ENCODE results near the gene ZNF445.
"Not testable (repeated sequence)": the region's sequence is repeated elsewhere in the genome, so short reads cannot be mapped to it uniquely, and the experiment has no call there.

ZNF445 gene

GRCh38 chr3:44504566-44504965 lies 27.1 kb upstream of the ZNF445 start:
- no peaks in the 10 kb centered on the region for H3K9me2 ChIP-seq (replicated peaks; ENCODE audit: low read depth, low read length)
- TF ChIP-seq EZH2phosphoT487 (IDR thresholded peaks at IDR 0.05; ENCODE audit: borderline replicate concordance) = no peak
- peaks cover 81% of the 10 kb centered on the region for H3K79me2 ChIP-seq (ENCODE audit: insufficient read depth, low read length)
- peaks cover 21% of the 10 kb centered on the region for H3K4me1 ChIP-seq (ENCODE audit: insufficient read depth, low read length, poor library complexity, severe bottlenecking)
- H3K9ac ChIP-seq (ENCODE audit: low read depth, low read length, poor library complexity, severe bottlenecking) = no peak overlapping the region
- H3K4me2 ChIP-seq (ENCODE audit: low read depth, low read length, poor library complexity, severe bottlenecking) = no peak overlapping the region
- no peak overlapping the region for H2AFZ ChIP-seq (ENCODE audit: low read length)
- peaks cover 16% of the 10 kb centered on the region; the same call in 1 of the 2 replicates for H3K9me3 ChIP-seq (ENCODE audit: insufficient read depth, low read depth, low read length)
- peaks cover 4% of the 10 kb centered on the region for H3K27me3 ChIP-seq (ENCODE audit: insufficient read depth, low read length, poor library complexity, severe bottlenecking)
- H3K4me3 ChIP-seq (ENCODE audit: low read length, poor library complexity, severe bottlenecking) = no peak overlapping the region
- H3F3A ChIP-seq (ENCODE audit: low read depth) = no peaks in the 10 kb centered on the region
- peaks cover 16% of the 10 kb centered on the region for H4K20me1 ChIP-seq (ENCODE audit: insufficient read depth, low read length, poor library complexity, severe bottlenecking)
- peaks cover 31% of the 10 kb centered on the region for H3K36me3 ChIP-seq (ENCODE audit: insufficient read depth, low read length)

- H3K9me2 ChIP-seq (replicated peaks; ENCODE audit: low read depth, low read length); H3K9ac ChIP-seq (ENCODE audit: low read depth, low read length, poor library complexity, severe bottlenecking); H3F3A ChIP-seq (ENCODE audit: low read depth); H3K4me2 ChIP-seq (ENCODE audit: low read depth, low read length, poor library complexity, severe bottlenecking); H3K4me3 ChIP-seq (ENCODE audit: low read length, poor library complexity, severe bottlenecking); H3K27me3 ChIP-seq (ENCODE audit: insufficient read depth, low read length, poor library complexity, severe bottlenecking); H4K20me1 ChIP-seq (ENCODE audit: insufficient read depth, low read length, poor library complexity, severe bottlenecking); H2AFZ ChIP-seq (ENCODE audit: low read length); H3K4me1 ChIP-seq (ENCODE audit: insufficient read depth, low read length, poor library complexity, severe bottlenecking): not testable (repeated sequence)
- H3K79me2 ChIP-seq (ENCODE audit: insufficient read depth, low read length) = peaks cover 67% of the 10 kb centered on the region
- peaks cover 29% of the 10 kb centered on the region; the same call in 1 of the 2 replicates for H3K9me3 ChIP-seq (ENCODE audit: insufficient read depth, low read depth, low read length)
- peaks cover 44% of the 10 kb centered on the region for H3K36me3 ChIP-seq (ENCODE audit: insufficient read depth, low read length)
Observed at GRCh38 chr3:44503178-44503577, 25.7 kb upstream of the ZNF445 start.

- Histone ChIP-seq H3F3A (ENCODE audit: low read depth) (no peaks in the 10 kb centered on the region), H4K20me1 (ENCODE audit: insufficient read depth, low read length, poor library complexity, severe bottlenecking) (no peaks in the 10 kb centered on the region), H3K9ac (ENCODE audit: low read depth, low read length, poor library complexity, severe bottlenecking) (no peak overlapping the region), H3K36me3 (ENCODE audit: insufficient read depth, low read length) (peaks cover 50% of the 10 kb centered on the region), H3K9me3 (ENCODE audit: insufficient read depth, low read depth, low read length) (peaks cover 29% of the 10 kb centered on the region; the same call in 1 of the 2 replicates), H2AFZ (ENCODE audit: low read length) (no peak overlapping the region), H3K4me2 (ENCODE audit: low read depth, low read length, poor library complexity, severe bottlenecking) (no peak overlapping the region), H3K4me3 (ENCODE audit: low read length, poor library complexity, severe bottlenecking) (no peak overlapping the region), H3K27me3 (ENCODE audit: insufficient read depth, low read length, poor library complexity, severe bottlenecking) (peaks cover 4% of the 10 kb centered on the region), H3K4me1 (ENCODE audit: insufficient read depth, low read length, poor library complexity, severe bottlenecking) (no peaks in the 10 kb centered on the region), H3K9me2 (replicated peaks; ENCODE audit: low read depth, low read length) (no peaks in the 10 kb centered on the region), H3K79me2 (ENCODE audit: insufficient read depth, low read length) (peaks cover 55% of the 10 kb centered on the region)
- TF ChIP-seq CTCF (conservative IDR thresholded peaks at IDR 0.05; ENCODE audit: low read length) (no peak), EZH2phosphoT487 (IDR thresholded peaks at IDR 0.05; ENCODE audit: borderline replicate concordance) (no peak)
Observed at GRCh38 chr3:44501971-44502370, 24.5 kb upstream of the ZNF445 start.

- not testable (repeated sequence) for H2AFZ ChIP-seq (ENCODE audit: low read length); H3K4me2 ChIP-seq (ENCODE audit: low read depth, low read length, poor library complexity, severe bottlenecking); H3K4me3 ChIP-seq (ENCODE audit: low read length, poor library complexity, severe bottlenecking); H3K9me2 ChIP-seq (replicated peaks; ENCODE audit: low read depth, low read length); H3K4me1 ChIP-seq (ENCODE audit: insufficient read depth, low read length, poor library complexity, severe bottlenecking); H4K20me1 ChIP-seq (ENCODE audit: insufficient read depth, low read length, poor library complexity, severe bottlenecking); H3F3A ChIP-seq (ENCODE audit: low read depth); H3K9ac ChIP-seq (ENCODE audit: low read depth, low read length, poor library complexity, severe bottlenecking); H3K27me3 ChIP-seq (ENCODE audit: insufficient read depth, low read length, poor library complexity, severe bottlenecking)
- Histone ChIP-seq H3K9me3 (ENCODE audit: insufficient read depth, low read depth, low read length) (peaks cover 25% of the 10 kb centered on the region; the same call in 1 of the 2 replicates), H3K36me3 (ENCODE audit: insufficient read depth, low read length) (peaks cover 50% of the 10 kb centered on the region), H3K79me2 (ENCODE audit: insufficient read depth, low read length) (peaks cover 36% of the 10 kb centered on the region)
Observed at GRCh38 chr3:44499899-44500168, 22.4 kb upstream of the ZNF445 start.
